ENCODE data around the gene TOGARAM2.
"Not testable (repeated sequence)": the region's sequence is repeated elsewhere in the genome, so short reads cannot be mapped to it uniquely, and the experiment has no call there.

The TOGARAM2 gene

GRCh38 chr2:28974252-28974651 is 6.8 kb upstream of the TOGARAM2 start:
- H3K4me3 ChIP-seq (ENCODE audit: low read depth, low read length) = no peak overlapping the region
- TF ChIP-seq CTCF (IDR thresholded peaks at IDR 0.05; ENCODE audit: low read depth, low read length) = no peak
- DNase-seq (ENCODE audit: low read depth, low spot score) = no peak
- in situ Hi-C loops (cut with HindIII; ENCODE audit: low sequenced_read_pairs) = no loop called here

- in situ Hi-C loops (cut with HindIII; ENCODE audit: low sequenced_read_pairs) = no loop called here
- TF ChIP-seq CTCF (IDR thresholded peaks at IDR 0.05; ENCODE audit: low read depth, low read length) = no peak
- H3K4me3 ChIP-seq (ENCODE audit: low read depth, low read length) = no peak overlapping the region
- no peak for DNase-seq (ENCODE audit: low read depth, low spot score)
Observed at GRCh38 chr2:28975671-28976070, 5.4 kb upstream of the TOGARAM2 start.

- in situ Hi-C loops (cut with HindIII; ENCODE audit: low sequenced_read_pairs) = no loop called here
- no peak for TF ChIP-seq CTCF (IDR thresholded peaks at IDR 0.05; ENCODE audit: low read depth, low read length)
Observed at GRCh38 chr2:28976584-28976983, 4.5 kb upstream of the TOGARAM2 start.

GRCh38 chr2:28977176-28977875 is 3.8 kb upstream of the TOGARAM2 start:
- no peak for TF ChIP-seq CTCF (IDR thresholded peaks at IDR 0.05; ENCODE audit: low read depth, low read length)
- in situ Hi-C loops (cut with HindIII; ENCODE audit: low sequenced_read_pairs) = no loop called here
- no peak overlapping the region for H3K4me3 ChIP-seq (ENCODE audit: low read depth, low read length)
- DNase-seq (ENCODE audit: low read depth, low spot score) = no peak

More at GRCh38 chr2:28976584-28976983, 4.5 kb upstream of the TOGARAM2 start:
- DNase-seq (ENCODE audit: low read depth, low spot score) = peak; percentile 28
- H3K4me3 ChIP-seq (ENCODE audit: low read depth, low read length) = no peak overlapping the region

- in situ Hi-C loops (cut with HindIII; ENCODE audit: low sequenced_read_pairs); DNase-seq (ENCODE audit: low read depth, low spot score): not testable (repeated sequence)
Observed at GRCh38 chr2:28978001-28978400, 3.1 kb upstream of the TOGARAM2 start.

GRCh38 chr2:28978606-28979005 is 2.5 kb upstream of the TOGARAM2 start:
- no peak for DNase-seq (ENCODE audit: low read depth, low spot score)
- no peak for TF ChIP-seq CTCF (IDR thresholded peaks at IDR 0.05; ENCODE audit: low read depth, low read length)
- in situ Hi-C loops (cut with HindIII; ENCODE audit: low sequenced_read_pairs) = no loop called here
- H3K4me3 ChIP-seq (ENCODE audit: low read depth, low read length) = no peak overlapping the region

More at GRCh38 chr2:28978001-28978400, 3.1 kb upstream of the TOGARAM2 start:
- H3K4me3 ChIP-seq (ENCODE audit: low read depth, low read length) = not testable (repeated sequence)

GRCh38 chr2:28979041-28979440 is 2.1 kb upstream of the TOGARAM2 start:
- TF ChIP-seq CTCF (IDR thresholded peaks at IDR 0.05; ENCODE audit: low read depth, low read length) = no peak
- in situ Hi-C loops (cut with HindIII; ENCODE audit: low sequenced_read_pairs) = no loop called here
- no peak overlapping the region for H3K4me3 ChIP-seq (ENCODE audit: low read depth, low read length)
- DNase-seq (ENCODE audit: low read depth, low spot score) = no peak
